Fibroblast of mammary gland (primary cell): ENCODE measurements around the gene PRRG2.

Experiments used
- DNase-seq: peaks from one replicate; pipeline ENCODE4 v3.0.0-alpha.2; 2010; ENCODE audit warnings: low read depth
- H3K4me3 ChIP-seq: 2 replicates; pipeline ENCODE4 v1.5.1; 2011; ENCODE audit warnings: low read depth, mild to moderate bottlenecking, low read length, moderate library complexity; ENCODE audit not compliant: control insufficient read depth
- TF ChIP-seq, protein P1 (sequence below): conservative IDR thresholded peaks from 2 replicates; pipeline ENCODE4 v1.5.1; 2011; ENCODE audit warnings: low read depth, low read length, inconsistent platforms; ENCODE audit not compliant: control insufficient read depth, insufficient read depth

The PRRG2 gene

DNA sequence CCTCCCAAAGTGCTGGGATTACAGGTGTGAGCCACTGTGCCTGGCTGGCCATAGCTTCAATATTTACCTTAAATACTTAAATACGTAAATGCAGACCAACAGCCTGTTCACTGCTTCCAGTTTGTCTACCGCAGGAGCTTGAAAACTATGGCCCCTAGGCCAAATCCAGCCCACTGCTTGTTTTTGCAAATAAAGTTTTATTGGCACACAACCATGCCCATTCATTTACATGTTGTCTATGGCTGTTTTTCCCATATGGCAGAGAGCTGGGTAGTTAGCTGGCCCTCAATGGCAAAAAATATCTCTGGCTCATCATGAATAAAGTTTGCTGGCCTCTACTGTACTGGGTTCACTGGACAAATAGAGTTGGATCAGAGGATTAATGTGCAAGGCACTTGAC, 21.7 kb downstream of the PRRG2 start:
- no peak for DNase-seq
- no peak overlapping the region for H3K4me3 ChIP-seq
- TF ChIP-seq, protein P1, sequence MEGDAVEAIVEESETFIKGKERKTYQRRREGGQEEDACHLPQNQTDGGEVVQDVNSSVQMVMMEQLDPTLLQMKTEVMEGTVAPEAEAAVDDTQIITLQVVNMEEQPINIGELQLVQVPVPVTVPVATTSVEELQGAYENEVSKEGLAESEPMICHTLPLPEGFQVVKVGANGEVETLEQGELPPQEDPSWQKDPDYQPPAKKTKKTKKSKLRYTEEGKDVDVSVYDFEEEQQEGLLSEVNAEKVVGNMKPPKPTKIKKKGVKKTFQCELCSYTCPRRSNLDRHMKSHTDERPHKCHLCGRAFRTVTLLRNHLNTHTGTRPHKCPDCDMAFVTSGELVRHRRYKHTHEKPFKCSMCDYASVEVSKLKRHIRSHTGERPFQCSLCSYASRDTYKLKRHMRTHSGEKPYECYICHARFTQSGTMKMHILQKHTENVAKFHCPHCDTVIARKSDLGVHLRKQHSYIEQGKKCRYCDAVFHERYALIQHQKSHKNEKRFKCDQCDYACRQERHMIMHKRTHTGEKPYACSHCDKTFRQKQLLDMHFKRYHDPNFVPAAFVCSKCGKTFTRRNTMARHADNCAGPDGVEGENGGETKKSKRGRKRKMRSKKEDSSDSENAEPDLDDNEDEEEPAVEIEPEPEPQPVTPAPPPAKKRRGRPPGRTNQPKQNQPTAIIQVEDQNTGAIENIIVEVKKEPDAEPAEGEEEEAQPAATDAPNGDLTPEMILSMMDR, result no peak

DNA sequence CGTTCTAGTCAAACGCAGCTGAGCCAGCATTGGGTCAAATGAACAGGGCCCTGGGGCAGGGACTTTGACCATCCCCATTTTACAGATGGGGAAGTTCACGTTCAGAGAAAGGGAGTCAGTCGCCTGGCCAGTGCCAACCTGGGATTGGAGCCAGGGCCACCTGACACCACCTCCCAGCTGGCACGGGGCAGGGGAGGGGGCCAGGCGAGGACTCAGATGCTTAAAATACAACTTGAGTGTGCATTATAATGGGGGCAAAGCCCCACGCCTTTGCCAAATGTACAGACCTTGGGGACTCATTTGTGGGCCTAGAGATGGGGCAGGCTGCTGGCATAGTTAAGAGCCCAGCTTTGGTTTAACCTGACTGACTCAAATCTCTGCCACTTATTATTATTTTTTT, 24.5 kb downstream of the PRRG2 start:
- no peak for DNase-seq
- TF ChIP-seq, protein P1, result no peak

DNA sequence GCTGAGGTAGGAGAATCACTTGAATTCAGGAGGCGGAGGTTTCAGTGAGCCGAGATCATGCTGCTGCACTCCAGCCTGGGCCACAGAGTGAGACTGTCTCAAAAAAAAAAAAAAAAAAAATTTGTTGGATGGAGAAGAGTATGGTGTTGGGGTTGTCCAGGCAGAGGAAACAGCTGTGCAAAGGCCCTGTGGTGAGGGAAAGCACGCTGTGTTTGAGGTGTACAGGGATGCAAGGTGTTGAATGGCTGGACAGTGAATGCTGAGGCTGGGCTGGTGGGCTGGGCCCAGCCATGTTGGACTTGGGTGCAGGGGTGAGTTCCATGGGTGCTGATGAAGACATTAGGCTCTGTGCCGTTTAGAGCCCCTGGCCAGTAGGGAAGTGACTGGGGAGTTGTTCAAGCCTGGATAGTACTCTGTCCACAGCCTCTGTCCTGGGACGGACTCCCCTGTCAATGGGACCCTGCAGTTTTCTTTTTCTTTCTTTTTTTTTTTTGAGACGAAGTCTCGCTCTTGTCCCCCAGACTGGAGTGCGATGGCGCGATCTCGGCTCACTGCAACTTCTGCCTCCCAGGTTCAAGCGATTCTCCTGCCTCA, 28.5 kb downstream of the PRRG2 start:
- TF ChIP-seq, protein P1, result no peak
- no peak for DNase-seq

More for the DNA sequence above, 24.5 kb downstream of the PRRG2 start:
- H3K4me3 ChIP-seq, result no peak overlapping the region

DNA sequence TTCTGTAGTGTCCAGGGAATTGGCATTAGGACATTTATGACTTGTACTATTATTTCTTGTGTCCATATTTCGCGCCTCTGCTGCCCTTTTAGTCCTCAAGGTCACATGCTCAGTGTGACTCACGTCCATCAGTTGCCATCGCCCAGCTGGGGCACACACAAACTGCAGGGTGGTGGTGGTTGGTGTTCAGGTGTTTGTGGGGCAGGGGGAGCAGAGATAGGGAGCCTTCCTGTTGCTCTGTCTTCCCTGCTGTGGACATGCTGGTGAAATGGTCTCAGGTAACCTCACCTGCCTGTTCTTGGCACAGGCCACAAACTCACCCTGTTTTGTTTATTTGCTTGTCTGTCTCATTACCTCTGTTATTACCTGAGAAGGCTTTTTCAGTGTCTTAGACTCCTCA, 32.3 kb downstream of the PRRG2 start:
- DNase-seq, result peak; percentile 72
- TF ChIP-seq, protein P1, result no peak
- H3K4me3 ChIP-seq, result no peak overlapping the region

More for the DNA sequence above, 28.5 kb downstream of the PRRG2 start:
- no peak overlapping the region for H3K4me3 ChIP-seq

DNA sequence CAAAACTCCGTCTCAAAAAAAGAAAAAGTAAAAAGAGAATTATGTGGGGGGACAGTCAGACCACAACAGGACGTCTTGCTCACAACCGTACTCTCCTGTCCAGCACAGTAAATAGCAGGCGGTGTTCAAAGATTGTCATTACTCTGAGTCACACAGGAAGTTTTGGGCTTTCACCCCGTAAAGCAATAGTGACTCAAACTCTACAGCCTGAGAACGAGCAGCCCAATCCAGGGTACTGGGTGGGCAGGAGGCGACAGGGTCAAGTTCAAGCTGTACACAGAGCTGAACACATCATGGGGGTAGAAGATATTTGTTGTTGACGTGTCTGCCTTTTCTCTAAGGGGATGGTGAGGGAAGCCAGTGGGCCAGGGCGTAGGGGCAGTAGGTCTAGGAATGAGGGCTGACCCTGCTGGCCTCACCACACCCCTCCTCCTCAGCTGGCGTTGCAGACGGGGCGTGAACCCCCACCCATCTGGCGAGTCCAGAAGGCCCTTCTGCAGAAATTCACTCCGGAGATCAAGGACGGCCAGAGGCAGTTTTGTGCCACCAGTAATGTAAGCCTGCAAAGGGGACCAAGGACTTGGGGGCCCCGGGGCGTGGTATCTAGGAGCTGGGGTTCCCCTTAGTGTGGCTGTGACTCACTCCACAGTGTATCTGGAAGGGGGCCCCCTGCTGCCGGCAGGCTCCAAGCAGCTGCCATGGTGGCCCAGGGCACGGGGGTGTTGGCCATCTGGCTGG, 33.1 kb downstream of the PRRG2 start:
- DNase-seq, result peak; percentile 96
- TF ChIP-seq, protein P1, result no peak
- H3K4me3 ChIP-seq, result no peak overlapping the region

DNA sequence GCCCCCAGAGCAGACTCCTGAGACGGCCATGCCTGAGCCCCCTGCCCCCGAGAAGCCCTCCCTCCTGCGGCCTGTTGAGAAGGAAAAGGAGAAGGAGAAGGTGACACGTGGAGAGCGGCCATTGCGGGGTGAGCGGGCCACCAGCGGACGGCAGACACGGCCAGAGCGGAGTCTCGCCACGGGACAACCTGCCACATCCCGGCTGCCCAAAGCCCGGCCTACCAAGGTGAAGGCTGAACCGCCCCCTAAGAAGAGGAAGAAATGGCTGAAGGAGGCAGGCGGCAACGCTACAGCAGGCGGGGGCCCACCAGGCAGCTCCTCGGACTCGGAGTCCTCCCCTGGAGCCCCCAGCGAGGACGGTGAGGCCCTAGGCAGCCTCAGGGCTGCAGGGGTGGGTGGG, 34.7 kb downstream of the PRRG2 start:
- no peak for DNase-seq
- TF ChIP-seq, protein P1, result no peak
- H3K4me3 ChIP-seq, result no peak overlapping the region
